GM18499 (cell line): ENCODE data around the gene RIPPLY2.
"Not testable (repeated sequence)": the region's sequence is repeated elsewhere in the genome, so short reads cannot be mapped to it uniquely, and the experiment has no call there.

Experiments used
- ATAC-seq: cut with Tn5 transposase; IDR thresholded peaks from one replicate; pipeline ENCODE4 v1.9.1; 2021; ENCODE audit warnings: moderate number of reproducible peaks; ENCODE audit not compliant: insufficient read depth, unreplicated experiment

Gene RIPPLY2

GRCh38 chr6:83853178-83854000, at the start of gene RIPPLY2:
RIPPLY2 (plus strand) TSS chr6:83853360; CDS start chr6:83853417, 57 bp downstream.
- ATAC-seq = no peak

- not testable (repeated sequence) for ATAC-seq
These were observed 49.7 kb upstream of the RIPPLY2 start for GRCh38 chr6:83803492-83803891.

- no peak for ATAC-seq
These were observed 48.3 kb upstream of the RIPPLY2 start for GRCh38 chr6:83804886-83805285.

GRCh38 chr6:83808005-83808404, 45.2 kb upstream of the RIPPLY2 start:
- no peak for ATAC-seq

GRCh38 chr6:83808926-83809325, 44.2 kb upstream of the RIPPLY2 start:
- no peak for ATAC-seq

- ATAC-seq = no peak
These were observed 40.6 kb upstream of the RIPPLY2 start for GRCh38 chr6:83812595-83812994.

GRCh38 chr6:83815631-83816272, 37.4 kb upstream of the RIPPLY2 start:
- ATAC-seq = no peak

- ATAC-seq = no peak
These were observed 30.5 kb upstream of the RIPPLY2 start for GRCh38 chr6:83822629-83823169.

GRCh38 chr6:83824388-83824801, 28.8 kb upstream of the RIPPLY2 start:
- no peak for ATAC-seq

- no peak for ATAC-seq
These were observed 28.3 kb upstream of the RIPPLY2 start for GRCh38 chr6:83824831-83825230.

- ATAC-seq = no peak
These were observed 26.1 kb upstream of the RIPPLY2 start for GRCh38 chr6:83827050-83827449.

- ATAC-seq = no peak
These were observed 14.4 kb upstream of the RIPPLY2 start for GRCh38 chr6:83838727-83839126.

GRCh38 chr6:83844170-83844569, 9.0 kb upstream of the RIPPLY2 start:
- no peak for ATAC-seq

GRCh38 chr6:83846291-83846690, 6.9 kb upstream of the RIPPLY2 start:
- no peak for ATAC-seq

- ATAC-seq = peak; percentile 97
These were observed 6.0 kb upstream of the RIPPLY2 start for GRCh38 chr6:83847179-83847578.

- no peak for ATAC-seq
These were observed 4.0 kb upstream of the RIPPLY2 start for GRCh38 chr6:83849127-83849526.

GRCh38 chr6:83849610-83850009, 3.5 kb upstream of the RIPPLY2 start:
- no peak for ATAC-seq

- ATAC-seq = no peak
These were observed 507 bp upstream of the RIPPLY2 start for GRCh38 chr6:83852528-83853177.

- ATAC-seq = no peak
These were observed 891 bp downstream of the RIPPLY2 start for GRCh38 chr6:83854001-83854501.

- no peak for ATAC-seq
These were observed 1.6 kb downstream of the RIPPLY2 start for GRCh38 chr6:83854766-83855165.
